GM21360 (cell line): ENCODE results near the gene CFAP157.

ENCODE experiments used
- ATAC-seq: cut with Tn5 transposase; IDR thresholded peaks from one replicate; pipeline ENCODE4 v1.9.1; 2021; ENCODE audit warnings: mild to moderate bottlenecking, moderate library complexity; ENCODE audit not compliant: unreplicated experiment

CFAP157 gene

GRCh38 chr9:127714951-127715469 lies 8.2 kb downstream of the CFAP157 start:
- no peak for ATAC-seq

GRCh38 chr9:127715470-127716337 lies 8.9 kb downstream of the CFAP157 start, which contains the start of the genes PTRH1 and TTC16:
Gene PTRH1 (minus strand): TSS chr9:127715663. CDS start chr9:127715639, 24 bp downstream.
Gene TTC16 (plus strand): TSS chr9:127716079. CDS start chr9:127716146, 67 bp downstream.
- peak; percentile 78 for ATAC-seq

- ATAC-seq = no peak
Observed at GRCh38 chr9:127716412-127716811, 9.6 kb downstream of the CFAP157 start.

GRCh38 chr9:127717766-127718165 lies 11.0 kb downstream of the CFAP157 start:
- ATAC-seq = no peak

GRCh38 chr9:127720031-127720864 lies 13.5 kb downstream of the CFAP157 start:
- ATAC-seq = no peak

GRCh38 chr9:127720865-127721227 lies 14.1 kb downstream of the CFAP157 start:
- no peak for ATAC-seq

- ATAC-seq = no peak
Observed at GRCh38 chr9:127721391-127721821, 14.6 kb downstream of the CFAP157 start.

GRCh38 chr9:127722055-127722745 lies 15.4 kb downstream of the CFAP157 start:
- ATAC-seq = no peak

GRCh38 chr9:127723013-127723412 lies 16.2 kb downstream of the CFAP157 start:
- no peak for ATAC-seq

- no peak for ATAC-seq
Observed at GRCh38 chr9:127723444-127723843, 16.7 kb downstream of the CFAP157 start.

- ATAC-seq = no peak
Observed at GRCh38 chr9:127724012-127724411, 17.2 kb downstream of the CFAP157 start.

GRCh38 chr9:127726871-127727270 lies 20.1 kb downstream of the CFAP157 start:
- no peak for ATAC-seq

- ATAC-seq = no peak
Observed at GRCh38 chr9:127728808-127729207, 22.0 kb downstream of the CFAP157 start.

- ATAC-seq = no peak
Observed at GRCh38 chr9:127729522-127730256, 22.9 kb downstream of the CFAP157 start.

GRCh38 chr9:127730262-127730661 lies 23.5 kb downstream of the CFAP157 start:
- no peak for ATAC-seq

- ATAC-seq = no peak
Observed at GRCh38 chr9:127730799-127731410, 24.1 kb downstream of the CFAP157 start.

GRCh38 chr9:127731938-127732337 lies 25.1 kb downstream of the CFAP157 start:
- no peak for ATAC-seq

GRCh38 chr9:127732444-127732843 lies 25.7 kb downstream of the CFAP157 start:
- no peak for ATAC-seq

GRCh38 chr9:127733614-127734013 lies 26.8 kb downstream of the CFAP157 start:
- ATAC-seq = no peak
